Measurements from ENCODE around the gene ANKRD36.
"Not testable (repeated sequence)": the region's sequence is repeated elsewhere in the genome, so short reads cannot be mapped to it uniquely, and the experiment has no call there.

Gene ANKRD36

GRCh38 chr2:97113882-97114255 lies 916 bp downstream of the ANKRD36 start:
- DNase-seq (ENCODE audit: low spot score): not testable (repeated sequence)

GRCh38 chr2:97129090-97129489 lies 16.1 kb downstream of the ANKRD36 start:
- not testable (repeated sequence) for DNase-seq (ENCODE audit: low spot score)

- DNase-seq (ENCODE audit: low spot score): not testable (repeated sequence)
These were observed 31.1 kb downstream of the ANKRD36 start for GRCh38 chr2:97144016-97144415.

DNA sequence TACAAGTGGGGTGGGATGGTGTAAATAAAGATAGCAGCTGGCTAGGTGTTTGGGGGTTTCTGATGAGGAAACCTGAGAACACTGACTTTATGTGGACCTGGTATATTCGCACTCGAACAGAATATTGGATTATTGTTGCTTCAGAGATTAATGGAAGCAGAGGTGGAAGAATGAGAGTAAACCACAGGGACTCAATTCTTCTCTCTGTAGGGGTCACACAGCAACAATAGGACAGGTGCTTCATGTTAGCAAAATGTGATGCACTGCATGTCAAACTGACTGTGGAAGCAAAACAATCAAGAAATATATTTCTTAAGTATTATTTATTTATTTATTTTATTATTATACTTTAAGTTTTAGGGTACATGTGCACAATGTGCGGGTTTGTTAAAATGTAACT lies 53.6 kb downstream of the ANKRD36 start:
- not testable (repeated sequence) for DNase-seq (ENCODE audit: low spot score)

DNA sequence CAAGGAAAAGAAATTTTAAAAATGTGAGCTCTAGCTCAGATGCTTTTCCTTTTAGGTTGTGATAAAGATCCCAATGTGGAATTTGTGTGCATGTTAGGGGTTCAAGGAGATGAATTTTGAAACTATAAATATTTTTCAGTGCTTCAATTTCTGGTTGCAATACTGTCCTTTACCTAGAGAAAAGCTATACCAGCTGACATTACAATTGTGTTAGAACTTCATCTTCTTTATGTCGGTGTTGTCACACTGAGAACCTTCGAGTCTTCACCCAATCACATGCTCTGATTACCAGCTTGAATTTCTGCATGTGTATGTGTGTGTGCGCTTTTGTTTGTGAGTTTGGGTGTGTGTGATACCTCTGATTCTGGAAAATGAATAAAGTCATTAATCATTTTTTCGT lies 55.0 kb downstream of the ANKRD36 start:
- DNase-seq (ENCODE audit: low spot score): not testable (repeated sequence)

DNA sequence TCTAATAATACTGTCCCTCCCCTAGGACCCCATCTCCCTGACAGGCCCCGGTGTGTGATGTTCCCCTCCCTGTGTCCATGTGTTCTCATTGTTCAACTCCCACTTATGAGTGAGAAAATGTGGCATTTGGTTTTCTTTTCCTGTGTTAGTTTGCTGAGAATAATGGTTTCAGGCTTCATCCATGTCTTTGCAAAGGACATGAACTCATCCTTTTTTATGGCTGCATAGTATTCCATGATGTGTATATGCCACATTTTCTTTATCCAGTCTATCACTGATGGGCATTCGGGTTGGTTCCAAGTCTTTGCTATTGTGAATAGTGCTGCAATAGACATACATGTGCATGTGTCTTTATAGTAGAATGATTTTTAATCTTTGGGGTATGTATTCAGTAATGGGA lies 55.6 kb downstream of the ANKRD36 start:
- DNase-seq (ENCODE audit: low spot score): not testable (repeated sequence)

- DNase-seq (ENCODE audit: low spot score): not testable (repeated sequence)
These were observed 67.4 kb downstream of the ANKRD36 start for GRCh38 chr2:97180391-97180790.

GRCh38 chr2:97195349-97195748 lies 82.4 kb downstream of the ANKRD36 start:
- not testable (repeated sequence) for DNase-seq (ENCODE audit: low spot score)

DNA sequence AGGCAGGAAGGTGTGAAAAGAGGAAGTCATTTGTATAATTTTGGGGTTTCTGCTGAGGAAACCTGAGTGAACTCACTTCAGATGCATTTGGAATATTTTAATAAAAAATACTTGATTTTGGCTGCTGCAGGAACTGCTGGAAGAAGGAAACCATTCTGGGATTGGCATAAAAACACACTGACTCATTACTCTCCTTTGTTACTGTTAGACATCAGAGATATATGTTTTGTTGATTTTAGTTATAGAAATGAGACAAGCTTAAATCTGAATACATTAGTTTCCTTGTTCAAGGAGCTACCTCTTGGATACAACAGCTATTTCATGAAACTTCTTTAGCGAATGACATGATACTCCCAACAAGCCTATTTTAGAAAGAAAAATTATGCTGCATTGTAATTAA lies 84.3 kb downstream of the ANKRD36 start:
- not testable (repeated sequence) for DNase-seq (ENCODE audit: low spot score)

DNA sequence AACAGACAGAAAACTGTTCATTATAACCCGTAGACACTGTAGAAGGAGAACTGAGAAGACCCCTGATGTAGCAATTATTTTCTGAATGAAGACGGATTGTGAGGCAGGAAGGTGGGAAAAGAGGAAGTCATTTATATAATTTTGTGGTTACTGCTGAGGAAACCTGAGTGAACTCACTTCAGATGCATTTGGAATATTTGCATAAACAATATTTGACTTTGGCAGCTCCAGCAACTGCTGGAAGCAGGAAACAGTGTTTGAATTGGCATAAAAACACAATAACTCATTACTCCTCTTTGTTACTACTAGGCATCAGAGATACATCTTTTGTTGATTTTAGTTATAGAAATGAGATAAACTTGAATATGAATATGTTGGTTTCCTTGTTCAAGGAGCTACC lies 87.9 kb downstream of the ANKRD36 start:
- DNase-seq (ENCODE audit: low spot score): not testable (repeated sequence)

DNA sequence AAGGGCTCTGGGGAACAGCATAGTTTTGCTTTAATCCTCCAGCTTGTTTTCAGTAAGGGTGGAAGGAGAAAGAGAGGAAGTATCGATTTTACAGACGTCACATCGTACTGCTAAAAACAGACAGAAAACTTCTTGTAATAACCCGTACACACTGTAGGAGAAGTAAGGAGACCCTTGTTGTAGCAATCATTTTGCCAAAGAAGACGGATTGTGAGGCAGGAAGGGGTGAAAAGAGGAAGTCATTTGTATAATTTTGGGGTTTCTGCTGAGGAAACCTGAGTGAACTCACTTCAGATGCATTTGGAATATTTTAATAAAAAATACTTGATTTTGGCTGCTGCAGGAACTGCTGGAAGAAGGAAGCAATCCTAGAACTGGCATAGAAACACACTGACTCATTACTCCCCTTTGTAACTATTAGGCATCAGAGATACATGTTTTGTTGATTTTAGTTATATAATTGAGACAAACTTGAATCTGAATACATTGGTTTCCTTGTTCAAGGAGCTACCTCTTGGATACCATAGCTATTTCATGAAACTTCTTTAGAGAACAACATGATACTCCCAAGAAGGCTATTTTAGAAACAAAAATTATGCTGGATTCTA lies 89.8 kb downstream of the ANKRD36 start:
- DNase-seq (ENCODE audit: low spot score): not testable (repeated sequence)

DNA sequence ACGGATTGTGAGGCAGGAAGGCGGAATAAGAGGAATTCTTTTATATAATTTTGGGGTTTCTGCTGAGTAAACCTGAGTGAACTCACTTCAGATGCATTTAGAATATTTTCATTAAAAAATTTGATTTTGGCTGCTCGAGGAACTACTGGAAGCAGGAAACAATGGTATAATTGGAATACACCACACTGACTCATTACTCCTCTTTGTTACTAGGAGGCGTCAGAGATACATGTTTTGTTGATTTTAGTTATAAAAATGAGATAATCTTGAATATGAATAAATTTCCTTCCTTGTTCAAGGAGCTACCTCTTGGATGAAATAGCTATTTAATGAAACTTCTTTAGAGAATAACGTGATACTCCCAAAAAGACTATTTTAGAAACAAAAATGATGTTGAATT lies 97.4 kb downstream of the ANKRD36 start:
- no peak for DNase-seq (ENCODE audit: low spot score)

DNA sequence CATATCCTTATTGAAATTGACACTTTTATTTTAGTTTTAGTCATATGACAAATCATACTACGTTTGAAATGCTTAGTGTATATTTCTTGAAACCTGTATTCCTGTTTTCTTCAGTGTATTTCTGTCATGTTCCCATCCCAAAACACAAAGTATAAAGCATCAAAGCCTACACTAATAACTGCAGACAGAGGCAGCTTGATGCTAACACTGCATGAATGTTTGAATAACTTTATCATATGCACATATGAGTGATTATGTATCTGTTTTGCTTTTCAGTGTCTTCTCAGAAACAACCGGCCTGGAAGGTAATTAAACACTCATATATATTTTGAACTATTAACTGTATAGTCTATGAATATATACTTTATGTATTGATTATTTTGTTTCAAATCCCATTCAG lies 102.1 kb downstream of the ANKRD36 start:
- not testable (repeated sequence) for DNase-seq (ENCODE audit: low spot score)

DNA sequence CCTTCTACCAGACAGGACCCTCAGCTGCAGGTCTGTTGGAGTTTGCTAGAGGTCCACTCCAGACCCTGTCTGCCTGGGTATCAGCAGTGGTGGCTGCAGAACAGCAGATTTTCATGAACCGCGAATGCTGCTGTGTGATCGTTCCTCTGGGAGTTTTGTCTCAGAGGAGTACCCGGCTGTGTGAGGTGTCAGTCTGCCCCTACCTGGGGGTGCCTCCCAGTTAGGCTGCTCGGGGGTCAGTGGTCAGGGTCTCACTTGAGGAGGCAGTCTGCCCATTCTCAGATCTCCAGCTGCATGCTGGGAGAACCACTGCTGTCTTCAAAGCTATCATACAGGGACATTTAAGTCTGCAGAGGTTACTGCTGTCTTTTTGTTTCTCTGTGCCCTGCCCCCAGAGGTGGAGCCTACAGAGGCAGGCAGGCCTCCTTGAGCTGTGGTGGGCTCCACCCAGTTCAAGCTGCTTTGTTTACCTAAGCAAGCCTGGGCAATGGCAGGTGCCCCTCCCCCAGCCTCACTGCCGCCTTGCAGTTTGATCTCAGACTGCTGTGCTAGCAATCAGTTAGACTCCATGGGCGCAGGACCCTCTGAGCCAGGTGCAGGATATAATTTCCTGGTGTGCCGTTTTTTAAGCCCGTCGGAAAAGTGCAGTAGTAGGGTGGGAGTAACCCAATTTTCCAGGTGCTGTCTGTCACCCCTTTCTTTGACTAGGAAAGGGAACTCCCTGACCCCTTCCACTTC lies 118.1 kb downstream of the ANKRD36 start:
- DNase-seq (ENCODE audit: low spot score): not testable (repeated sequence)

DNA sequence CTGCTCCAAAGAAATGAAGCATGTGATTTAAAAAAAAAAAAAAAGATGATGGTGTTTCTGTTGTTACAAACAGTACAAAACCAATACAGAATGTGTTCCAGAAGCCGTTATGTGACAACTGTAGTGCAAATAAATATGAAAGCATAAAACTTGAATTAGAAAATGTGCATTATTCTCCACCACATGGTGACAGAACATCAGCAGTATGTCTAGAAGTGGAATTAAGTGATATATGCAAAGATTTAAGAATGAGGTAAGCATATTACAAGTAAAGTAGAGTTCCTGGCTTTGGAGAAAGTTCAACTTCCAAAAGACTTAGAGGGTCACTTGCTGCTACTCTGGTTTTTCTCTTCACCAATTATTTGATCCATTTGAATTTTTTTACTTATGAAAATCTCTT lies 120.0 kb downstream of the ANKRD36 start:
- not testable (repeated sequence) for DNase-seq (ENCODE audit: low spot score)

DNA sequence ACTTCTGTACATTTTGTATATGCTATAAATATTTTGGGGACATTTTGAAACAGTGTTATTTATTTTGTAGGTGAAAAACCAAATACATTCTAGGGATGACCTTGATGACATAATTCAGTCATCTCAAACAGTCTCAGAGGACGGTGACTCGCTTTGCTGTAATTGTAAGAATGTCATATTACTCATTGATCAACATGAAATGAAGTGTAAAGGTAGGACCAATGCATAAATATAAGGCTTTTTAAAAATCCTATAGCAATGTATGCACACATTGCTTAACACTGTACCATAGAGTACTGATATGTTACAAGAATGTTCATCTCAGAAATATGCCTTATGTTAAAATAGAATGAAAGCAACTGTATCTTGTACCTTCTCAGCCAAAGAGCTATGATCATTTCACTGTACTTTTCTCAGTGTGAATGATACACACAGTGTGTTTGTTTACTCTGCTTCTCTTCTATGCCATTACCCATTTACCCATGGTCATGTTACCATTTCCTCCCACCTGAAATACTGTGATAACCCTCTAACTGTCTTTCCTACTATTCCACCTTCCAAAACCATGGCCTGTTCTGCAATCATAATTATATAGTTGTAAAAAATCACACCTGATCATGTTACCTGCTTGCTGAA lies 120.8 kb downstream of the ANKRD36 start:
- not testable (repeated sequence) for DNase-seq (ENCODE audit: low spot score)

DNA sequence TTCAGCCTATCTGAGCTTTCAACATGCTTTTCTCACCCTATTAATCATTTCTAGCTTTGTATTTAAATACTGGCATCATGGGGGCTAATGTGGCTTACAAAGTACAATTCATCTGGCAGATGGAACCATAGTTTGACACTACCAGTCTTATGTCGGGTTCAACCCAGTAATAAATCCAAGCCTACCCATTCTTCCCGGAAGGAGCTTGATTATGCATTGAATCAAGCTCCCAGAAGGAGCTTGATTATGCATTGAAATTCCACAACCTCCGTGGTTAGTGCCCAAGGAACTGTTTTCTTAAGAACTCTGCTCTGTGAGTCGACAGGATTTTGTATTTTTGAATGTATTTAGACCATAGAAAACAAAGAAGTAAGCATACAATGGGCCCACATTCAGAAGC lies 148.2 kb downstream of the ANKRD36 start:
- DNase-seq (ENCODE audit: low spot score): not testable (repeated sequence)

- not testable (repeated sequence) for DNase-seq (ENCODE audit: low spot score)
These were observed 153.5 kb downstream of the ANKRD36 start for GRCh38 chr2:97266449-97266848.

- DNase-seq (ENCODE audit: low spot score): no peak
These were observed 154.6 kb downstream of the ANKRD36 start for GRCh38 chr2:97267411-97268074.

- DNase-seq (ENCODE audit: low spot score): not testable (repeated sequence)
These were observed 155.2 kb downstream of the ANKRD36 start for GRCh38 chr2:97268075-97268591.

- DNase-seq (ENCODE audit: low spot score): not testable (repeated sequence)
These were observed 163.4 kb downstream of the ANKRD36 start for GRCh38 chr2:97276232-97276798.

DNA sequence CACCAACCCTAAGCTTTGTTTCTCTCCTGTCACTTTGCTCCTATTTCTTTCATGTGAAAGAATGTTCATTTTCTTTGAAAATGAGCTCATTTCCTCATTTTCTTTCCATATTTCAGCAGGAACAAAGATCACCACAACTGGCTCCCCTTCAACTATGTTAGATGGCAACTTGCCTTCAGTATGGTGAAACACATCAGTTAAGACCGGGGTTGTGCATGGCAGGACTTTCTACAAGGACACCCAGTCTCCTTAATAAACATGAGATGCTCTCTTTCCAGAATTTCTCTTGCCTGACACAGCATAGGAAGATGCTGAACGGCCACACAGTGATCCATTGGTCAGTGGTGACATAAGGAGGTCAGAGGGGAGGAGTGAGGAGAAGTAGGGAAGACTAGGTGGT lies 172.2 kb downstream of the ANKRD36 start:
- DNase-seq (ENCODE audit: low spot score): not testable (repeated sequence)

Measured in activated CD4-positive, alpha-beta T cell treated with anti-CD3 and anti-CD28 coated beads, Interleukin-2, Interleukin-4, amounts not matched to agents 100 ng/mL and 50 ng/mL, durations not matched to agents 16 hours and 8 hours (primary cell).